Activated B cell treated with CpG ODN at 0.5 μM for 24 hours (primary cell): Measurements from ENCODE around the gene ASIC4. TPM values are rescaled to one million over a fixed set of nuclear protein-coding genes. Genes with fewer than 3 reads are reported as not detected.

Experiments used
- ATAC-seq: fragments of 200-7000 bp; cut with Tn5 transposase; one replicate; pipeline ENCODE4 v1.10.0; 2021; ENCODE audit warnings: low read depth, mild to moderate bottlenecking, moderate library complexity
- CTCF ChIA-PET: fragments of 350-600 bp; sonication (Branson Sonifier 250); formaldehyde crosslinking; loops from one replicate; lab custom pipeline; 2021; ENCODE audit warnings: antibody characterized with exemption; lab: Charles Lee
- POLR2A ChIA-PET: fragments of 350-600 bp; sonication (Branson Sonifier 250); formaldehyde crosslinking; loops from one replicate; lab custom pipeline; 2021; ENCODE audit warnings: antibody characterized with exemption; lab: Charles Lee
- DNase-seq: peaks from one replicate; pipeline ENCODE4 v3.0.0; 2022
- H3K27ac Mint-ChIP-seq: one replicate; pipeline ENCODE4 v1.8.0; 2020; ENCODE audit warnings: mixed read lengths
- H3K27me3 Mint-ChIP-seq: one replicate; pipeline ENCODE4 v1.8.0; 2021; ENCODE audit warnings: mixed read lengths
- H3K36me3 Mint-ChIP-seq: one replicate; pipeline ENCODE4 v1.8.0; 2021; ENCODE audit warnings: low read depth, mixed read lengths
- H3K4me1 Mint-ChIP-seq: one replicate; pipeline ENCODE4 v1.8.0; 2021; ENCODE audit warnings: mixed read lengths
- H3K4me3 Mint-ChIP-seq: one replicate; pipeline ENCODE4 v1.8.0; 2020; ENCODE audit warnings: mild to moderate bottlenecking, mixed read lengths
- H3K9me3 Mint-ChIP-seq: one replicate; pipeline ENCODE4 v1.8.0; 2020; ENCODE audit warnings: mixed read lengths
- intact Hi-C: fragments of 100-400 bp; cut with micrococcal nuclease; formaldehyde crosslinking; loops from one replicate; pipeline ENCODE4 v1.15.1; 2024
- total RNA-seq: library from RNA; stranded (reverse); gene quantifications from 2 replicates; pipeline ENCODE4 v1.2.3, GENCODE V29; 2022
- TF ChIP-seq, protein P1 (sequence below): fragments of 200-600 bp; IDR thresholded peaks from one replicate; pipeline ENCODE4 v1.8.0; 2022; ENCODE audit warnings: antibody characterized with exemption, mild to moderate bottlenecking

The ASIC4 gene
- total RNA-seq, 1 donor from 2014 or later = not detected

DNA sequence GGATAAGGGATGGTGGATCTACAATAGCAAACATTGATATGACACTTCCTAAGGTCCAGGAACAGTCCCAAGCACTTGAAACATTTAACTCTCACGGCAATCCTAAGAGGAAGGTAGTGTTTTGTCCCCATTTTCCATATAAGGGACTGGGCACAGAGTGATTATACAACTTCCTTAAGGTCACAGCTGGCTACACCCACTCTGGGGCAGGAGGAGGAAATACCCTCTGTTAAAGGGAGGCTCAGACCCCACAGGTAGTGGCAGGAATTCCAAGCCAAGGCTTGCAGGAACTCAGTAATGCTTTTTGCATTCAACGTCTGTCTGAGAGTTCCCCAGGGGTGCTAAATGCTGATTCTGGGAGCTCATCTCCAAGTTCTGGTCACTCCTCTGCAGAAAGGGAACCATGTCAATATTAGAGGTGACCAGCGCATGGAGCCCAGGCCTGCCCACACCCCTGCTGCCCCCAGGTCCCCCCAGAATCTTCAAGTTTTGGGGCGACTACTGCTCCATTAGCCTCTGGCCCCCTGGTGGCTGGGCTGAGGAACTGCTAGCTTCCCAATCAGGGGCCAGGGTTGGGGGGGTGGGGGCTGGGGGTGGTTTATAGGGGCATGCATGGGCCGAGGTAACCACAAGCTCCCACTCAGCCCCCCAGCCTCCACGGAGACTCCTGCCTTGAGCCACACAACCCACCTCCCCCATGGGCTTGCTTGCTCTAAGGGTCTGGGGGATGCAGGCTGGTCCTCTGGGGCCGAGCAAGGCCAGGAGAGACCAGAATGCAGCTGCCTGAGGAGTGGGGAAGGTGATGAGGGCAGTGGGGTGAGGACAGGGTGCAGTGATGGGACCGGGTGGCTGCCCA lies 46.0 kb downstream of the ASIC4 start:
- intact Hi-C loops = loop anchor here (1.0 kb wide), 1 partner anchor 19 kb away; no protein-coding TSS in a partner anchor
- Mint-ChIP-seq H3K27ac (no peak overlapping the region), H3K36me3 (no peaks in the 10 kb centered on the region), H3K4me3 (no peak overlapping the region), H3K9me3 (no peaks in the 10 kb centered on the region), H3K4me1 (no peaks in the 10 kb centered on the region), H3K27me3 (peaks cover 26% of the 10 kb centered on the region)
- TF ChIP-seq, protein P1, sequence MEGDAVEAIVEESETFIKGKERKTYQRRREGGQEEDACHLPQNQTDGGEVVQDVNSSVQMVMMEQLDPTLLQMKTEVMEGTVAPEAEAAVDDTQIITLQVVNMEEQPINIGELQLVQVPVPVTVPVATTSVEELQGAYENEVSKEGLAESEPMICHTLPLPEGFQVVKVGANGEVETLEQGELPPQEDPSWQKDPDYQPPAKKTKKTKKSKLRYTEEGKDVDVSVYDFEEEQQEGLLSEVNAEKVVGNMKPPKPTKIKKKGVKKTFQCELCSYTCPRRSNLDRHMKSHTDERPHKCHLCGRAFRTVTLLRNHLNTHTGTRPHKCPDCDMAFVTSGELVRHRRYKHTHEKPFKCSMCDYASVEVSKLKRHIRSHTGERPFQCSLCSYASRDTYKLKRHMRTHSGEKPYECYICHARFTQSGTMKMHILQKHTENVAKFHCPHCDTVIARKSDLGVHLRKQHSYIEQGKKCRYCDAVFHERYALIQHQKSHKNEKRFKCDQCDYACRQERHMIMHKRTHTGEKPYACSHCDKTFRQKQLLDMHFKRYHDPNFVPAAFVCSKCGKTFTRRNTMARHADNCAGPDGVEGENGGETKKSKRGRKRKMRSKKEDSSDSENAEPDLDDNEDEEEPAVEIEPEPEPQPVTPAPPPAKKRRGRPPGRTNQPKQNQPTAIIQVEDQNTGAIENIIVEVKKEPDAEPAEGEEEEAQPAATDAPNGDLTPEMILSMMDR = peak; percentile 72
- DNase-seq (no peak), ATAC-seq (peak; percentile 64)
- CTCF ChIA-PET = interaction anchor here (0.7 to 2.3 kb wide), 9 partner anchors 10 to 502 kb away, joined by 3 to 10 read pairs (median 3); partner anchors contain the start of genes OBSL1 and STK11IP
- POLR2A ChIA-PET = interaction anchor here (1.1 kb wide), 1 partner anchor 37 kb away, joined by 3 read pairs; the partner anchor contains the start of gene STK11IP

DNA sequence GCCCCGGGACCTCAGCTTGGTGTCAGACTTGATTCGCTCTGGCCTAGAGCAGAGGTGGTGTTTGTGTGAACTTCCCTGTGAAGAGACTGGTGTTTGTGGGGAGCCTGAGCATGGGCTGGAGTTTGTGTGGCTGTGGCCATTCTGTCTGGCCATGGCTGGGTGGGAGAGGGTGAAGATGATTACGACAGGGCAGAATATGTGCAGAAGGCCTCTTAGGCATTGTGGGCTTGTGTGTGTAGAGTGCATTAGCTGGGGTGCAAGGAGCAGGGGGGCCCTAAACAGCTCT lies 46.6 kb downstream of the ASIC4 start:
- ChIA-PET POLR2A (interaction anchor here (1.1 kb wide), 1 partner anchor 36 kb away, joined by 3 read pairs; the partner anchor contains the start of gene STK11IP), CTCF (interaction anchor here (0.7 to 2.3 kb wide), 5 partner anchors 10 to 157 kb away, joined by 3 to 10 read pairs (median 3); partner anchors contain the start of genes OBSL1 and STK11IP)
- intact Hi-C loops = loop anchor here (1.0 kb wide), 1 partner anchor 20 kb away; no protein-coding TSS in a partner anchor
- ATAC-seq = no peak
- Mint-ChIP-seq H3K4me1 (no peaks in the 10 kb centered on the region), H3K27ac (no peak overlapping the region), H3K4me3 (no peak overlapping the region), H3K9me3 (no peaks in the 10 kb centered on the region), H3K36me3 (no peaks in the 10 kb centered on the region), H3K27me3 (peaks cover 23% of the 10 kb centered on the region)
- TF ChIP-seq, protein P1 = no peak
- DNase-seq = no peak

DNA sequence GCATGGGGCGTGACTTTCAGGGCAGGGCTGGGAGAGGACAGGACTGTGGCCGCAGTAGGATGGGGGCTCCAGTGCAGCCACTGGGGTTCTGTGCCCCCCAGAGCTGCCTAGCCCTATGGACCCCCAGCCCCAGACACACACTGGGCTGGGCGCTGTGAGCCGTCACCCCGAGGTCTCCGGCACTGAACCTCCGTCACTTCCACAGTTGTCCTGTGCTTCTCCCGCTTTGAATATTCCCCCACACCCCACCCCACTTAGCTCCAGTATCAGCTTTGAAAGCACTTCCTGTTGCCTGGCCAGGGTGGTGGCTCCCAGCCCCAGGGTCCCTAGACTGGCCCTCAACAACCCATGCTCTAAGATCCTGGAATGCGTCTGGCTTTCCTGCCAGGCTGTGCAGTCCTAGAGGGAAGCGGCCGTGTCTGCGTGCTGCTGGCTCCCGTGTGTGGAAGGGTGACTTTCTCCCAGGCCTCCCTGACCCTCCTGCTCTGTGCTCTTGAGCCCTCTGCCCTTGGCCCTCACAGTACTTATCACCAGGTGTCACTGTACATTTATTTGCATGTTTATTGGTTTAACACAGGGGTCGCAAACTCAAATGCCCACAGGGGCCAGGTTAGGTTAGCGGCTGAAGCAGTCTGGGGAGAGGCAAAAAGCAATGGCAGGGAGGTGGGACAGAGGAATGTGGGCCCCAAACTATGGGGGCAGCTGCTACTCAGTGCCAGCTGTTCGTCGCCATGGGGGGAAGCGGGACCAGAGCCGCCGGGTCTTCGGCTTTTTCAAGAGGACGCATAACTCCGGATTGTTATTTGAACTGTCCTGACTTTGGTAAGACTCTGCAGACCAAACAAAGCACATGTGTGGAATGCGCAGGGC lies 47.1 kb downstream of the ASIC4 start:
- intact Hi-C loops = no loop called here
- ChIA-PET POLR2A (no interaction called here), CTCF (interaction anchor here (1.9 to 2.3 kb wide), 2 partner anchors 10 to 20 kb away, joined by 6 to 10 read pairs; partner anchors contain the start of gene OBSL1)
- no peak for ATAC-seq
- no peak overlapping the region for H3K4me3 Mint-ChIP-seq
- peaks cover 24% of the 10 kb centered on the region for H3K27me3 Mint-ChIP-seq
- no peaks in the 10 kb centered on the region for H3K9me3 Mint-ChIP-seq
- no peak for DNase-seq
- H3K27ac Mint-ChIP-seq = no peak overlapping the region
- no peaks in the 10 kb centered on the region for H3K4me1 Mint-ChIP-seq
- TF ChIP-seq, protein P1 = no peak
- no peaks in the 10 kb centered on the region for H3K36me3 Mint-ChIP-seq

DNA sequence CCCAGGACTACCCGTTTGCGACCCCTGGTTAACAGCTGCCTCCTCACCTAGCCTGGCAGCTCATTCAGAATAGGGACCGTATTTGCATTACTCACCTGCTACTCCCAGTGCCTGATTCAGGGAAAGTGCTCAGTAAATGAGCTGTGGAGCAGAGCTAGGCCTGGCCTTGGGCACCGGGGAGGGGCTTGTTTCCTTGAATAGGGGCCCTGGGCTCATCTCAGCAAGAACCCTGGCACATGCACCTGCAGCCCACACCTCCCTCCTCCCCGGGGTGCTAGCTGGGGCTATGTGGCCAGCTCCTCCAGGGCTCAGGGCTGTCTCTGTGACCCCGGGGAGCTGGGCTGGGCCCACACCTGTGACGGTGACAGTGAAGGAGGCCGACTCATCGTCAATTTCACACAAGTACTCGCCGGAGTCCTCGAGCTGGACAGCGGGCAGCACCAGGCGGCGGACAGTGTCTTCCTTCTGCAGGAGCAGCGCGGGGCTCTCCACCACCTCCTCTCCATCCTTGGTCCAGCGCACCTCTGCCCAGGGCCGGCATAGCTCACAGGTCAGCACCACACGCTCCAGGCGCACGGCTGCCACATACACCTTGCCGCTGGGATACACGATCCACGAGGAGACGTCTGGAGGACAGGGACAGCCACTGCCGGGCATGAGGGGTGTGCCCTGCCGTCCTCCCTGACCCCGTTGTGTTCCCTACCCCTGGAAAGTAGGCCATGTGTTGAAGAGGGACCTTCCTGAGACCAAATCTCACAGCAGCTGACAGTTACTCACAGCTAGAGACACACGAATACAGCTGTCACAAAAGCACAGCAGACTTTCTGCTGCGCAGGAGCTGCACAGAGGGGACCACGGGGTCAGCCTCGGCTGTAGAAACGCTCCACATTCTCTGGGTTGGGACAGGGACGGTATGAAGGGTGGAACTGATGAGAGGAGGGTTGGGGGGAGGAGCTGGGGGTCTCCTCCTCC lies 48.1 kb downstream of the ASIC4 start:
- TF ChIP-seq, protein P1 = no peak
- ChIA-PET POLR2A (no interaction called here), CTCF (no interaction called here)
- no peak for ATAC-seq
- Mint-ChIP-seq H3K27ac (no peak overlapping the region), H3K4me3 (no peak overlapping the region), H3K9me3 (no peaks in the 10 kb centered on the region), H3K36me3 (no peaks in the 10 kb centered on the region), H3K27me3 (peaks cover 29% of the 10 kb centered on the region), H3K4me1 (no peaks in the 10 kb centered on the region)
- intact Hi-C loops = no loop called here
- no peak for DNase-seq
